Activated CD8-positive, alpha-beta memory T cell treated with anti-CD3 and anti-CD28 coated beads for 4 hours (primary cell): ENCODE data around the gene CNTNAP2.
"Not testable (repeated sequence)": the region's sequence is repeated elsewhere in the genome, so short reads cannot be mapped to it uniquely, and the experiment has no call there.

Source experiments
- DNase-seq, 2 donors: peaks; one replicate each; pipeline ENCODE4 v3.0.0-alpha.2; 2020; ENCODE audit warnings: low read depth in 2 of 2

The CNTNAP2 gene

DNA sequence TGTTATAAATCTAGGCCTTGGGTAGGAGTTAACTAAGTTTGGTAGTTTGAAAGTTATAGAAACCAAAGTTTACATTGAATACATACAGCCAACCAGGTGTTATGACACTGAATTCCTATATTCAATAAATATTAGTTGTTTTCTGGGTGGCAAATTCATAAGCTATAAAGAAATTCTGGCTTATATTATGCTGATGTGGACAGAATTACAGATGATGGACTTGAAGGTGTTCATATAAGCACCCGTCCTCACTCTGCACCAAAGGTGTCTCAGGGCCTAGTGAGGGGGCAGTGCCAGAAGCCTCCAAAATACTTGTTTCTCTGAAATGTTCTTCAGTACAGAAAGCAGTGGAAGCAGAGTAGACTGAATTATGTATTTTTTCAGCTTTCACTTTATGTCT lies 973.0 kb downstream of the CNTNAP2 start:
- no peak for DNase-seq

DNA sequence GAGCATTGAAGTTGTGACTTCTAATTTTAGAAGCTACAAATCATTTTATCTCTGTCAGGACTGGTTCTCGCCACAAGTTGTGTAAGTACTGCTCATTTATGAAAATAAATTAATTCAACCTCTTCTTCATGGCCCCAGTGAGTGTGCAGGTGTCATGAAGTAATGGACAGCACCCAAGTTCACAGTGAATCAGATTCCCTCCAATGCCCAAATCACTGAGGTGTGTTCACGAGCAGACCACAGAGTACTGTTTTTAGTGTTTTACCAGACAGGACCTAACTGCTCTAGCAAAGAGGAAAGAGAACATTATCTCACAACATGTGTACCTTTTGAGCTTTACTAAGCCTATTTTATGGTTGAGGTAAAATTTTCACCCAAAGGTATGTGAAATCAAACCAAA lies 980.0 kb downstream of the CNTNAP2 start:
- DNase-seq: no peak

DNA sequence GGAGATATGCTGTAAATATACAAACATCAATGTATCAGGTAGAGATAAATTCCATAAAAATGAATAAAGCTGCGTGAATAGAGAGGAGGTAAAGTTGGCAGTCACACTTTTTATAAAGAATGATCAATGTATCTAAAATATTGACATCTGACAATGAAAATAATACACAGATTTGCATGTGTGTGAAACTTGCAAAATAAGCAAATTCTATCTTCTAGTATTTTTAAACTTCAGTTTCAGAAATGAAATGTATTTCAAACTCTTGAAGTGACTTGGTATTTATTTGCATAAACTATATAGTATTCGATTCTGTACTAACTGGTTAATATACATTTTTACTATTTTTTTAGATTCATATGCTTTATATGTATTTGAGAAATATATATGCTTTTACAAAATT lies 986.6 kb downstream of the CNTNAP2 start:
- no peak for DNase-seq

DNA sequence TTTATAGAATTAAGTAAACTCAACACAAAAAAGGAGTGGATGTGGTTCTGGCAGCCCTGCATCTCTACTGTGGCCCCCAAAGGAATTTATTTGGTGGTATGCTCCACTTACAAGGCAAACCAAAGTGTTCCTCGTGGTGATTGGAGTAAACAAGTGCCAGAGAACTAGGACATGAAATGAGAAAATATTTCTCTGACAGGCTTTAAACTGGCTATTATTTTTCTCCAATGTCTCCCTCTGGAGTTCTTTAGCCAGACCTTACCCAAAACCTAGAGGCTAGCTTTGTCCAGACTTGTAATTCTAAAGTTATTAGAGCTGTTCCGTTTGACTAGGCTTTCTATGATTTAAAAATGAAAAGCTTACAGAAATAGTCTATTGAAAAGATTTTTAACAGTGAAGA lies 990.1 kb downstream of the CNTNAP2 start:
- no peak for DNase-seq

DNA sequence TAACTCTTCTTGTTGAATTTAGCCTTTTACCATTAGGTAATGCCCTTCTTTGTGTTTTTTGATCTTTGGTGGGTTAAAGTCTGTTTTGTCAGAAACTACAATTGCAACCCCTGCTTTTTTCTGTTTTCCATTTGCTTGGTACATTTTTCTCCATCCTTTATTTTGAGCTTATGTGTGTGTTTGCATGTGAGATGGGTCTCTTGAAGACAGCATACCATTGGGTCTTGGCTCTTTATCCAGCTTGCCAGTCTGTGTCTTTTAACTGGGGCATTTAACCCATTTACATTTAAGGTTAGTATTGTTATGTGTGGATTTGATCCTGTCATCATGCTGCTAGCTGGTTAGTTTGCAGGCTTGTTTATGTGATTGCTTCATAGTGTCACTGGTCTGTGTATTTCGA lies 997.9 kb downstream of the CNTNAP2 start:
- DNase-seq: not testable (repeated sequence)

DNA sequence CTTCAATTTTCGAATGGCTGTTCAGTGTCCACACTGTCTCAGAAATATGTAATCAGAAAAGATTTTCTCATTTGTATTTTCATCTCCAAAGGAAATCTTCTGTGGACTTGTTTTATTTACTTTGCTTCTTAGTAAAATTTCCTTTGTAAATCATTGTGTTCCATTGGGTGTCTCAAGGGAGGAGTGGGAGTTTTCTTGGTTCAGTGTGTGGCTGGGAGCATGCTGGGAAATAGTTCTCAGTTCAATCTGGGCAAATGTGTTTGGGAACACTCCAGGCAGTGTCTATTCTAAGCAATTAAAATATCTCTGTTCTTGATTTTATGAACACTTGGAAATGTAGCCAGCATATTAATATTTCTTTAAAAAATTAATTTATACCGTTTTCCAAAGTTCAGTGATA lies 1019.8 kb downstream of the CNTNAP2 start:
- DNase-seq: no peak

DNA sequence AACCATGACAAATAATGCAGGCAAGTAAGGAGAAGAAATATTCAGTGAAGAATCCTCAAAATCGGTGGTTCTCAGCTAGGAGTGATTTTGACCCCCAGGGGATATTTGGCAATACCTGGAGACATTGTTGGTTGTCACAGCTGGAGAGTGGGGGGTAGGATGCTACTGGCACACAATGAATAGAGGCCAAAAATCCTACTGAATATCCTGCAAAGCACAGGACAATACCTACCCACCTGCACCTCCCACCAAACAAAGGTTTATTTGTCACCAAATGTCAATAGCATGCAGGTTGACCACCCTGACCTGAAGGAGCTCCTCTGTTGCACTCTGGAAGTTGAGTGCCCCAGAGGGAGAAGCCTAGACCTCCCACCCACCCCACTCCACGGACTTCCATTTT lies 1028.6 kb downstream of the CNTNAP2 start:
- no peak for DNase-seq

DNA sequence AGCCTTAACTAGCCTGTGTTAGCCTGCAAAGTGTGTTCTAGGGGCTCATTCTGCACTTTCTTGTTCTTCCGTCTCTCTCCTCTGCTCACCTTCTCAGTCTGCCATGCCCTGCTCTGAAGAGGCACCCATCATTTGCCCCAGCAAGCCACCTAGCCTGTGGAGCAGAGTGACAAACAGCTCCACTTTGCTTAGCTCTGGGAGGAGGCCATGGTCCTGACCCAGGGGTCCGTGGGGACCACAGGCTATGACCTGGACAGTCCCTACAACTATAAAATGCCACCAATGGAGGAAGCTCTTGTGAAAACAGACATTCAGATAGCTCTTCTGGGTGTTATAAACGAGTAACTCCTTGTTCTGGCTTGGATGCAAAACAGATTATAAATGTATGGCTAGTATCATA lies 1029.6 kb downstream of the CNTNAP2 start:
- no peak for DNase-seq

DNA sequence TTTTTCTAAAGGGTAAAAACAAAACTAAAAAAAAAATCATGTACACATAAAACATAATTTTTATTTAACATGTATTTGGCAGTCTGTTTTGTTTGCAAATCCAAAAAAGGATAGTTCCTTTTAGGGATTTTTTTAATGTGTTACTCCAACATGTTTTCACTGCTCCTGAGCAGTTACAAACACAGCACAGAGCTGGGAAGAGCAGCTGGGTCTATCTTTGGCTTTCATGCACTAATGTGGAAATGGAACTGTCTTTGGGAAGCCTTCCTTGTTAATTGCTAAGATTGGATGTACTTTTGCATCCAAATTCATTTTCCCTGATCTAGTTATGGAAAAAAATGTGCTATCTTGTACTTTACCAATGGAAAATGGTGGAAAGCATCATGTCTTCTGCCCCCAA lies 1035.1 kb downstream of the CNTNAP2 start:
- no peak for DNase-seq

DNA sequence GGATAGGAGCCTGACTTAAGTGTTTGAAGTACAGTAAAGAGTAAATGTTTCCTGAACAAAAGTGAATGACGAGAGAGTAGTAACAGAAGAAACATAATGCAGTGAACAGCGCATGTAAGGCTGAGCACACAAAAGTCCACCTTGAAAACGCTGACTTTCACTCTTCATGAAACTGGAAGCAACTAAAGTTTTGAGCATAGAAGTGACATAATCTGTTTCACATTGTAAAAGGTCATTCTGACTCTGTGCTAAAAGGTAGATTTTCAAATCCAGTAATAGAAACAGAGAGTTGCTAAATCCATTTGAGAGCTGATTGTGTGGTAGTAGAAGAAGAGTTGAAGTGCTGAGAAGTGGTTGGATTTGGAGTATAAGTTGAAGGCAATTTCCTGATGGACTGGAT lies 1037.0 kb downstream of the CNTNAP2 start:
- DNase-seq: no peak

DNA sequence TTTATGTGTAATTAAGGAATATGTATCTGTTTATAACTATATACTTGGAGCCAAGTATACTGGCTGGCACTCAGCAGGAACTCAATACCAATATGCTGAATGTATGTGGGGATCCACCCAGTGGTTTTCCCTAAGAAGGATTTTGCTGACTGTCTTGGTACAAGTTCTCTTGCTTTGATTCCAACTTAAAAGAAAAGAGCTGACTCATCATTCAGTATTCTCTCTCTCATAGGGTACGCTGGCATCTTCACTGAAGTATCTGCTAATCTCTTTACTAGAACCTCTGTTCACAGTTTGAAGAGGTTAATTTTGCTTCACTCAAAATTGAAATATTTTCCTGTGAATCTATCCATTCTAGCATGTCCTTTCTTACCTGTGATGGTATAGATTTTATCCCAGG lies 1044.8 kb downstream of the CNTNAP2 start:
- DNase-seq: no peak

DNA sequence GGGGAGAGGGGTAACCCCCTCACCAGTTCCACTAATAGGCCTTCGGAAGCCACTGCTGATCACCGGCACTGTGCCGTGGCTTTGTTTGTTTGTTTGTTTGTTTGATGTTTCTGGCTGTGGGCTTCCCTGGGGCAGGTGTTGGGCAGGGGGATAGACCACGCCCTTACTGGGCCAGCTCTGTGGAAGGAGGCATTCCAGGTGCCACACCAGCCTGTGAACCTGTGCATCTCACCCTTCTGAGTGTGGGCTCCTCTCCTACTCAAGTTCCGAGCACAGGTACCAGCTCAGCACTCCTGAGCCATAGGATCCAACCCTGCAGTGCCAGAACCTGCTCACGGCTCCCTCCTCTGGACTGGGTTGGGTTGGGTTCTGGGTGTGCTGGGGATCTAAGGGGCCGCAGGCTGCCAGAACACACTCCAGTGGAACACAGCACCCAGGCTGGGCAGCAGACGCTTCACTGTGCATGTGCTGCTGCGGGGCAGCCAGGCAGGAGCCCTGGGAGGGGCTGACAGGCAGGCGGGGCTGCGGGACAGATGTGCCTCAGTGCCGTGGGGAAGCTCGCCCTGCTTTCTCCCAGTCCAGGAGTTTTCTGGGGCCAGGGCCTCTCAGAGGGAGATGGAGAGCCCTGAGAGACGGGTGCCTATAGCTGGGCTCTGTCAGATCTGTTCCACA lies 1053.9 kb downstream of the CNTNAP2 start:
- DNase-seq: no peak

DNA sequence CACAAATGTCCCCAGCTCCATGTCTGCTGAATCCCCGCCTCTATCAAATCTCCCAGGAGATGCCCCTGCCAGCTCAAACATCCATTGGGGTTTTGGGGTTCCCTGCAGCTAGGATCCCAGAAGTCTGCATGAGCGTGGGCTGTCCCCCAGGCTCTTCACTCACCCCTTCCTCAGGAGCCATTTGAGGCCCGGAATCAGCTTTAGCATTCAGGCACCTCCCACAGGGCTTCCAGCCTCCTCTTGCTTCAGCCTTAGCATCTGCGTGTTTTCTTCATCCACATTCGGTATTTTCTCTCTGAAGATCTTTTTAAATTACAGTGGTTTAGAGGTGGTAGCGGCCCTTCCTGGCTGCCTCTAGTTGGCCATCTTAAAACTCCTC lies 1054.4 kb downstream of the CNTNAP2 start:
- DNase-seq: no peak

DNA sequence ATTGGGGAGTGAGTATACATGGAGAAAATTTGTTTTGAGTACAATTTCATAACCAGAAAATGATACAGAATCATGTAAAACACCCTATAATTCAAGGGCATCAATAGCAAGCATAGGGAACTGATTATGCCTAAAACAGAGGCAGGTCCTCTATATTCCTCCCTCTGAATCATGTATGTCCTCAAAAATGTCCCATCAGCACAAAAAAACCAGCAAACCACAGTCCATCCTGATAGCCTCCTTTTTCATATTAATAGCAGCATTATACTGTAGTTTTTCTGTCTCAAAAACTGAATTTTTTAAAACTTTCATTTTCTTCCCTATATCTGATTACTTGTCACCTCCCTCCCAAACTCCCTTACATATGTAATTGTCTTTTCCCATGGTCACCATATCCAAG lies 1057.3 kb downstream of the CNTNAP2 start:
- no peak for DNase-seq

DNA sequence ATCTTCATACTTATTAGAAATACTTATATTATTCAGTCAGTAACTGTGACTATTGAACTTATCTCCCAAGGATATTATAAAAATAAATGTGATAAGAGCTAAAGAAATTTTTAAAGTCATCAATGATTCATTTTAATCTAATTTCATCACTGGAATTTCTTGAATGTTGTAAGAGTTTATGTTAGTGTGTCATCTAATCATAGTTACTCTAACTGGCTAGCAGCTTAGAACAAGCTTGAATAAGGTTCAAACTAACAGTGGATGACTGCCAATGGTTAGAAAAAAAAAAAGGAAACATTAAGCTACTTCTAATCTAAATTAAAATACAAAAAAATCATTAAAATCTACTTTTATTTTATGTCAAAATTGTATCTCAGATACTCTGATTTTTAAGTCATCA lies 1066.3 kb downstream of the CNTNAP2 start:
- no peak for DNase-seq

DNA sequence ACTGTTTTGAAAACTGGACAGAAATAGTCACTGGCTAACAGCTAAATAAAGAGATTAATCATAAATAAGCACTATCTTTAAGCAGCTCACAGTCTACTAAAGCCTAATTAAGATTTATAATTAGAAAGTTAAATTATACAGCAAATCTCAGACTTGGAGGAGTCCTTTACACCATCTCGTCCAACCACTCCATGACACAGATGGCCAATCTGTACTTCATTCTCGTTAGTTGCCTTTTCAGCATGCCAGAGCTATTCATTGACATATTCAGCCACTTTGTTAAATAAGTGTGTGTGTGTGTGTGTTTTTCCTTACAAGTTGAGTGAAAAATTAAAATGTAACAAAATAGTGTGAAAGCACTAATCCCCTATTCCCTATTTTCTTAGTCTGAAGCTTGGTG lies 1066.7 kb downstream of the CNTNAP2 start:
- DNase-seq: no peak

DNA sequence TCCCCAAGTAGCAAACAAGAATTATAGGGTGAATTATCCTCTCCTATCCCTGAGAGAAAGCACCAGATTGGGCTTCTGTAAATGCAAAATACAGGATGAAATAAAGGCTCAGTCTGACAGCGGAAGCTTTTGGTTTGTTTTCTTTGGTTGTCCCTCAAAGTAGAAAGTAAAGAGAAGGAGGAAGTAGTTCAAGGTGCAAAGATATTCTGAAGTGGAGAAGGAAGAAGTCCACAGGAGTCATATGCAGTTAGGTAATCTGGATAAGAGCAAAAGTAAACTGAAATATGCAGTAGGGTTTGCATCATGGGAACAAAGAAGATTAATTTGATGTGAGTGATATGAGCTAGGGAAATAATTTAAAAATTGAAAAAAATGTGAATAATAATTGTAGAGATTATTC lies 1071.9 kb downstream of the CNTNAP2 start:
- no peak for DNase-seq

DNA sequence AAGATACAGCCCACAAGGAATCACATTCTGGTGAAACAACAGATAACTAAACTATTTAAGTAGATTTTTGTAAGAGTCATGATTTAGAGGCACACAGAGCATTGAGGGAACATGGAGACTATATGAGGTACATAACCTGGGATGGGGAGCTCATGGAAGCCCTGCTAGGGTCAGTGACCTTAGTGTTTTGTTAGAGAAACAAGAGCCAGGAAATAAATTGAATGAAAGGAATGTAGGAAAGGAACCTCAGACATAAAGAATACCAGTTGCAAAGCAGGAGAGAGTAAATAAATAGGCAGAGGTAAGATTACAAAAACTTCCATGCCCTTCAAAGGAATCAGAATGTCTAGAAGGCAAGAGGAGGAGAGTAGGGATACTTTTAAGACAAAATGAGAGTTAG lies 1076.9 kb downstream of the CNTNAP2 start:
- no peak for DNase-seq

DNA sequence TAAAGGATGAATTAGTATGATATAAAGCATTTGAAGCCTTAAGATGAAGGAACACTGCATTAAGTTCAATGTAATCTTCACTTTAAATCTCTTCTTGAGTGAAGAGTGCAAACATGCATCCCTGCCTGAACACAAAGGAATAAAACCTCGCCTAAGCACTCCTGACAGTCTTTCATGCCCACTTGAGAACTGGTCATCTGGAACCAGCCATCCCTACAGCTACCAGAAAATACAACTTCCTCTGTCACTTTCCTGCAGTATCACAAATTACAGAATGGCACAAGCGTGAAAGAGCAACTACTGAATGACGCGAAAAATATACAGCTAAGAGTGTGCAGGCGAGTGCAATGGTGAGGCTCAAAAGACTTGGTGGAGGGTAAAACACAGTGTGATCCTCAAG lies 1079.9 kb downstream of the CNTNAP2 start:
- no peak for DNase-seq

DNA sequence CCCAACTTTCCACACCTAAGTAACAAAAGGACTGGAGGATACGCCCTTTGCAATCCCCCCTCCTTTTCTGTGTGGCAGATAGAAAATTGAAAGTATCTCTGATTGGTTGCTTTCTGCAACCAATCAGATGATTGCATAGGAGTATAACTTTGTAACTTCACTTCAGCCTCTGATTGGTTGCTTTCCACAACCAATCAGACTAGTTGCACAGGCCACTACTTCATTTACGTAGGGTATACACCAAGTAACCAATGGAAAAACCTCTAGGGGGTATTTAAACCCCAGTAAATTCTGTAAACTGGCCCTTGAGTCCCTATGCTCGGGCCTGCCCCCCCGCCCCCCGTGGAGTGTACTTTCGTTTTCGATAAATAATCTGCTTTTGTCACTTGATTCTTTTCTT lies 1080.4 kb downstream of the CNTNAP2 start:
- no peak for DNase-seq

DNA sequence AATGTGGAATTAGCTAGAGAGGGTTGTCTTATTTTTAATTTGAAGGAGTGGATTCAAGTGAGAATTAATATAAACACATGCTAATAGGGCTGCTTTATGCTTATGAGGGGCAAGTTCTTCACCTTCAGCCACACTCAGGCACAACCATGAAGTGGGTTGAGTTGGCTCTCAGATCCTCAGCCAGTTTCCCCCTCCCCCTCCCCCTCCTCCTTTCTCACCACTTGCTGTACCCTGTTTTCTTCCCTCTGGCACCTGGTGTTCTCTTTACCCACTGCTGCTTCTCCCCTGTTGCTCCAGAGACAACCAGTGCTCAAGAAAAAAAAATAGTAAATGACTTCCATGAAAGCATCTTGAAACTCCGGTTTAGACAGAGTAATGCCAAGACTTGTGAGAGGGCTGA lies 1083.3 kb downstream of the CNTNAP2 start:
- DNase-seq: no peak

DNA sequence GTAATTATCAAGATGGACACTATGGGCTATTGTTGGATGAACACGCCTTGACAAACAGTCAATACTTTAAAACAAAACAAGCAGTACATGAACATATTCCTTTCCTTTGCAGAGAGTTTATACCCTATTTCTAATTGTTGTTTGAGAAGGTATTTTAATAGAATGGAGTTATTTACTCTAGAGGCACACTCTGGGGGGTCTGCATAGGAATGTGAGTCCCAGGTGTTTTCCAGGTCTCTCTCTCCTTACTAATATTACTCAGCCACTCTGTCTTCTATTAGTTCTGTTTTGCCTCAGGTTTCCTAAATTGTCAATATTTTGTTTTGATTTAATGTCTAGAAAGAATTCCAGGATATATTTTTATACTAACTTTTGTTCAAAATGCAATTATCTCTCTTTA lies 1091.4 kb downstream of the CNTNAP2 start:
- no peak for DNase-seq

DNA sequence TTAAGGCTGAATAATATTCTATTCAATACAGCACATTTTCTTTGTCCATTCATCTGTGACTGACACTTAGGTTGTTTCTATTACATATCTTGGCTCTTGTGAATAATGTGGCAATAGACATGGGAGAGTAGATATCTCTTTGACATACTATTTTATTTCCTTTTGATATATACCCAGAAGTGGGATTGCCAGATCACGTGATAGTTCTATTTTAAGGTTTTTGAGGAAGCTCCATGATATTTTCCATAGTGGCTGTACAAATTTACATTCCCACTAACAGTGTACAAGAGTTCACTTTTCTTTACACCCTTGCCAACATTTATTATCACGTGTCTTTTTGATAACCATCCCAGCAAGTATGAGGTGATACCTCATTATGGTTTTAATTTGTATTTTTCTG lies 1114.7 kb downstream of the CNTNAP2 start:
- no peak for DNase-seq

DNA sequence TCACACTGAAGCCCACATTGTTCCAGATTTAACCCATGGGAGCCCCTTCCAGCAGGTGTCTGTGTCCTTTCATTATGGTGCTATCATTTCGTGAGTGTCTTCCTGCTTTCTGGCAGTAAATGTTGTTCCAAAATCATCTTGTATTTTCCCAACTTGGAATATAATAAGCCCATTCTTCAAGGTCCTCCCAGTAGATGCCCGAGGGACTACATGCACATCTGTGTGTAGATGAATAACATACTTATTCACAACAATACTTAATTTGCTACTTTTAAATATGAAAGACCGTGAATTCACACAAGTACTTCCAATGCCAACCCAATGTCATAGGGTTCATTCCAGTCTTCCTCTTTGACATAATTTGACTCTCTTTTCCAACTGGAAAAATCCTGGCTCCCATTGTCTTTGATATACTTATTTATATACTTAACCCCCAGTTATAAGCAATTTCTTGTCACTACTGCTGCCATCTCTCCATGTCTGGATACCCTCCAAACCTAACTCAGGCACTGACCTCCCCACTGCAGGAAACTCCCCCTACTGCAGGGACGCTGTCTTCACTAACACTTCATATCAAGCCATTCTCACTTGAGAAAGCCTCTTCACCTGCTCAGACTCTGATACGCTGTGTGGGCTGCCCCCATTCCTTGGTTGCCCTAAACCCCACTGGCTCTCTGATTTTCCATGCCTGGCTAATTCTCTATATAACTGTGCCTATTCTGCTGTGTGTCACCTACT lies 1119.2 kb downstream of the CNTNAP2 start:
- DNase-seq: no peak
